HUDEP-2 (cell line): ENCODE results near the gene MAPKAP1.
"Not testable (repeated sequence)": the region's sequence is repeated elsewhere in the genome, so short reads cannot be mapped to it uniquely, and the experiment has no call there.

Experiments used
- DNase-seq, 76 experiments: peaks; one replicate each; lab custom pipeline; 2025; ENCODE audit not compliant: unreplicated experiment in 76 of 76; lab: John Stamatoyannopoulos, UW

Gene MAPKAP1

DNA sequence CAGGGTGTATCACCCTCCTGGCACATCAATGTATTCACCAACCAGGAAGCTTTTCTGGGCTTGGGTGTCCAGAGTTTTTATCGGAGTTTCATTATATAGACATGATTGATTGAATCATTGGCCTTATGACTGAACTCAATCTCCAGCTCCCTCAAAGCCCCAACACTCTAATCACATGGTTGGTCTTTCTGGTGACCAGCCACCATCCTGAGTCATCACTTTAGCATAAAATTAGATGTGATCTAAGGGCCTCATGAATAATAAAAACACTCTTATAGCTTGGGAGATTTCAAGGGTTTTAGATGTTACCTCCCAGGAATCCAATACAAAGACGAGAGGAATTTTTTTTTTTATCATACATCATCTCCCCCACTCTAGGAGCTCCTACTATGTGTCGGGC, 32.4 kb upstream of the MAPKAP1 start:
- DNase-seq: no peak

DNA sequence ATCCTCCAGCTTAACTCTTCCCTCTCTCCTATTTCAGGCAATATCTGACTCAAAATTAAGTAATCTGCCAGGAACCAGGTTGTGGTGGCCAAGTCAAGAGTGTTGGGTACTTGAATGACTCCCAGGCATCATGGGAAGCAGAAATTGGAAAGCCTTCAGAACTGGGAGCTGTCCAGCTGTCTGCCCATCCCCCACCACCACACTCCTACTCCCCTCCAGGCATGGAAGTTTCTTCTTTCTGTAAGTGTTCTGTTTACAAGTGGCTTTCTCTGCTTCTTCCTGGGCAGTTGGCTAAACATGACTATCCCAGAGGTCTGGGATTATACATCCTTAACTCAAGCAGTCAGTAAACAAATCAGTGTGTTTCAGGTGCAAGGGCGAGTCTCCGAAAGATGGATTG, 25.6 kb upstream of the MAPKAP1 start:
- DNase-seq: no peak

DNA sequence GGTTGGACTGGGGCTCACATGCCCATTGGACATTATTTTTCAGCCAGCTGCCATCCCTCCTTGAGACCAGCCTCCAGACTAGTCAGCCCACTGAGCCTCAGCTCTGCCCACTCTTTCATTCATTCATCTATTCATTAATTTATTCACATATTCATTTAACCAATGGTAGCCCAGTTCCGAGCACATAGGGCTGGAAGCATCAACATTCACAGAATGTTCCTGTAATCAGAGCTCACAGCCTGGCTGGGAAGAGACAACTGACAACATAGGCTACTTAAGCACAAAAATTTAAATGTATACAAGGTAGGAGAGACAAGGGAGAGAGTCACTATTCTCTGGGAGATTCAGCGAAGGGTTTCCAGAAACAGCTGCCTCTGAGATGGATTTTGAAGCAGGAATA, 23.2 kb upstream of the MAPKAP1 start:
- no peak for DNase-seq

DNA sequence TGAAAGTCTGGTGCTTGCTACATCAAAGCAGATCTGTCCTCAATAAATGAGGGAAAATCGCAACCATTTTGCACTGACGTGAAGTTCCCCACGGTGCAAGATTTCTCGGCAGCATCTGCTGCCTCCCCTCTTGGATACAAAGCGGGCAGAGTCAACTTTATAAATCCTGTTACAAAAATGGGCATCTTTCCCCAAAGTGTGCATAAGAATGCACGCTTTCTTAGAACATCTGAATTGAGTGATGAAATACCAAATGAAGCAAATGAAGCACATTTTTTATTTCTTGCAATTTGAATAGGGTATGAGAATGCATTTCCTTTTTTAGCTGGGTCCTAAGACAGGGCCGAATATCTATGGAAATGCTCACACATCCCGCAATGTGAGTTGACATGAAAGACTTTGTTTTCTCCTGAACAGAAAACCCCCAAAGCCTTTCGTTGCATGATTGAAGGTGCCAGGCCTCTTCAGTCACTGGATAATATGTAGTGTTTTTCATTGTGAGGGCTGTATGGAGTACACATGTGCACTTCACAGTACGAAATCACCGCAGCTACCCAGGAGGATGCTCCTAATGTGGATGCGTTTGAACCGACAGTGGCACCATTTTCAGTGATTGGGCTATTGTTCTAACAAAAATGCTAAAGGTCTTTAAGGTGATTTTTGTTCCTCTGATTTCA, 19.6 kb upstream of the MAPKAP1 start:
- DNase-seq: no peak

DNA sequence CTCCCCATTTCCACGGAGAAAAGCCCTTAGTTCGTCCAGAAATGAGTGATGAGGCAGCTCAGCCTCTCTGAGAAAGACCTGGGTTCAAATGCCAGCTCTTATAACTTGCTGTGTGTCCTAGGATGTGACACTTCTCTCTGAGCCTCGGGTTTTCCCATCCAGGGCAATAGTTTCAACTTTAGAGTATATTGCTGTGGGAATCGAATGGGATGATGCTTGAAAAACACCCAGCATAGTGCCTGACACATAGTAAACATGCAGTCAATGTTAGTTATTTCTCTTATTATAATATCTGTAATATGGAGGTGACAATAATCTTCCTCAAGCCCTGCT, 430 bp upstream of the MAPKAP1 start:
- no peak for DNase-seq

GRCh38 chr9:125705893-125706292, 1.1 kb downstream of the MAPKAP1 start:
- no peak for DNase-seq

DNA sequence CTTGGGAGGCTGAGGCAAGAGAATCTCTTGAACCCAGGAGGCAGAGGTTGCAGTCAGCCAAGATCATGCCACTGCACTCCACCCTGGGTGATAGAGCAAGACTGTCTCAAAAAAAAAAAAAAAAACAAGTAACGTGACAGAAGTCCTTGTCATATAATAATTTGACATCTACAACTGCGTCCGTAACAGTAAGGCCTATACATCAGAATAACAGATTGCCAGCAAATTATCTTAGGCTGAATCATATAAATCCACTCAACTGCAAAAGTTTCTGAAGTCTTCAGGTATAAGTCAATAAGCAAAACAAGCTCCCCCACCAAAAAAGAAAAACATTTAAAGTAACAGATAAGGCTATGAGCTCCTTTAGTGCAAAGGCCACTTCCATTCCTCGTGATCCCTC, 3.3 kb downstream of the MAPKAP1 start:
- DNase-seq: no peak

DNA sequence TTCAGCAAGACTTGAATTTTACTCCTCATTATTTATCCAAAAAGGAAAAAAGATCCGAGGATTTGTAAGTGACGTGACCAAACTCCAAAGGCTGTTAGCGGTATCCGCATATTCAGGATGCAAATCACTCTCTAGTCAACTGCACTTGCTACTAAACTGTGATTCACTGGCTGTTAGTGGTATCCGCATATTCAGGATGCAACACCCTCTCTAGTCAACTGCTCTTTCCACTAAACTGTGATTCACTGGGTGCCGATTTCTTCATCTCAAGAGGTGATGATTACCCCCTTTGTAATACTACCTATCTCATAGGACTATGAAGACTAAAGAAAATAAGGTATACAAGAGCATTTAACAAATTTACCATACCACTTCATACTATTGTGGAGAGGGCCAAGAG, 5.7 kb downstream of the MAPKAP1 start:
- no peak for DNase-seq

DNA sequence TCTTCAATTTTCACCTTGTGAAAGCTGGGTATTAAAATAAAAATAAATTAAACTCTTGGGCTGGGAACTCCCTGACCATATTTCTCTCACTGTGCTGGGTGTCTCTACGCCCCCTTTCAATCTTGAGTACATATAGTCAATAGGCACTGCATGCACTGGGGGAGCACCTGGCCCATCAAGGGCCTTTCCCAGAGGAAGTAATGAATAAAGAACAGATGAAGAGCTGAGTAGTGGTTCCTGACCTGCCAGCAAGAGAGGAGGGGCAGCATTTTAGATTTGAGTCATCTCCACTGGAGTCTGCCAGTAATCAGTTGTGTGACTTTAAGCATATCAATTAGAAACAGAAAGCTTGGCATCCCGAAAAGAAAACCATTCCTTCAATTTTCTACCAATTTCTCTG, 6.2 kb downstream of the MAPKAP1 start:
- DNase-seq: no peak

- DNase-seq: no peak
These were observed 7.1 kb downstream of the MAPKAP1 start for GRCh38 chr9:125699870-125700269.

GRCh38 chr9:125696106-125696647, 10.8 kb downstream of the MAPKAP1 start:
- no peak for DNase-seq

DNA sequence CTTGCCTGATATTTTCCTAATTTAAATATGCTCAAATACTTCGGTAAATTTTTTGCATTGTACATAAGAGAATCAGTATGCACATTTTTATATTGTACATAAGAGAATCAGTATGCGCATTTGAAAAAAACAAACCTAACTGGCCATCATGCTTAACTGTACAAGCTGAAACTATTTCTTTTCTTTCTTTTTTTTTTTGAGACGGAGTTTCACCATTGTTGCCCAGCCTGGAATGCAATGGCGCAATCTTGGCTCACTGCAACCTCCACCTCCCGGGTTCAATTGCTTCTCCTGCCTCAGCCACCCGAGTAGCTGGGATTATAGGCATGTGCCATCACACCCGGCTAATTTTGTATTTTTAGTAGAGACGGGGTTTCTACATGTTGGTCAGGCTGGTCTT, 11.5 kb downstream of the MAPKAP1 start:
- DNase-seq: not testable (repeated sequence)

GRCh38 chr9:125694478-125694877, 12.5 kb downstream of the MAPKAP1 start:
- no peak for DNase-seq

GRCh38 chr9:125693492-125693891, 13.5 kb downstream of the MAPKAP1 start:
- not testable (repeated sequence) for DNase-seq

DNA sequence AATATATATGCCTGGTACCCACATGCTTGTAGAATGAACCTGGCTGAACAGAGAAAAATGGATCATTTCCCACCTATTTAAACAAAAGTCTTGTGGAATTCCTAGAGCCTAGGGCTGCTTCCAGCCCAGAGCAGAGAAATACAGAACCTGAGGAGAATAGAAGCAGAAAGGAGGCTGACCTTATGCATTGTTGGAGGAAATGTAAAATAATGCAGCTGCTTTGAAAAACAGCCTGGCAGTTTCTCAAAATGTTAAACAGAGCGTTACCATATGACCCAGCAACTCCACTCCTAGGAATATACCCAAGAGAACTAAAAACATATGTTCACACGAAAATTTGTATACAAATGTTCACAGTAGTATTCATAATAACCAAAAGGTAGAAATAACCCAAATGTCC, 15.1 kb downstream of the MAPKAP1 start:
- DNase-seq: no peak

DNA sequence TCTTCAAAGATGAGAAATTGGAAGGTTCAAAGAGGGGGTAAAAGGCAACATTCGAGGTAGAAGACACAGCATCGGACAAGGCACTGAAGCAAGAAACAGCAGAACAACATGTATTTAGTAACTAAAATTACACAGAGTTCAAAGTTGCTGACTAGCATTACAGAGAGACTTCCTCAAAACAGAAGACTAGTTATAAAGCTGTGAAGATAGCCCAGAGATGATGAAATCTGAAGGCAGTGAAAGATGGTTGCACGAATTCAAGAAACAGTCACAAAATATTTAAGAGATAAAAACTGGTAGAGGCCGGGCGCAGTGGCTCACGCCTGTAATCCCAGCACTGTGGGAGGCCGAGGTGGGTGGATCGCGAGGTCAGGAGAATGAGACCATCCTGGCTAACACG, 16.3 kb downstream of the MAPKAP1 start:
- no peak for DNase-seq

DNA sequence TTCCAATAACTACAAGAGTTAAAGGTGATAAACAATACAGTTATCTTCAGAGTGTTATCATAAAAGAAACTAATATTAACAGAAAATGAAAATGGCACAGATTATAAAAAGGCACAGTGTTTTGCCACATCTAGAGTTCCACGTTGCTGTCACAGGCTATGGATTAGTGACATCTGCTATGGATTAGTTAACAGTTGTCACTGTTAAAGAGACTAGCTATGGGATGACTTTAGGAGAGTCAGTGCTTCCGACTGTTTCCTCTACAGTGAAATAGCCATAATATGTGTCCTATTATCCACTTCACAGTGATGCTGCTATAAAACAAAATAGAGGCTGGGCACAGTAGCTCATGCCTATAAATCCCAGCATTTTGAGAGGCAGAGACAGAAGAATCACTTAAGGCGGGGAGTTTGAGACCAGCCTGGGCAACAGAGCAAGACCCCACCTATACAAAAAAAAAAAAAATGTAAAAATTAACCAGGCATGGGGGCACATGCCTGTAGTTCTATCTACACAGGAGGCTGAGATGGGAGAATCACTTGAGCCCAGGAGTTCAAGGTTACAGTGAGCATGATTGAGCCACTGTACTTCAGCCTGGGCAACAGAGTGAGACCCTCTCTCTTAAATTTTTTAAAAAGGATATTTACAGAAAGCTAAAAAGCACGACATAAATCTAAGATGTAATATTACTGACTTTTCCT, 19.7 kb downstream of the MAPKAP1 start:
- no peak for DNase-seq

- DNase-seq: no peak
These were observed 21.8 kb downstream of the MAPKAP1 start for GRCh38 chr9:125685167-125685566.

GRCh38 chr9:125683486-125683885, 23.5 kb downstream of the MAPKAP1 start:
- no peak for DNase-seq

DNA sequence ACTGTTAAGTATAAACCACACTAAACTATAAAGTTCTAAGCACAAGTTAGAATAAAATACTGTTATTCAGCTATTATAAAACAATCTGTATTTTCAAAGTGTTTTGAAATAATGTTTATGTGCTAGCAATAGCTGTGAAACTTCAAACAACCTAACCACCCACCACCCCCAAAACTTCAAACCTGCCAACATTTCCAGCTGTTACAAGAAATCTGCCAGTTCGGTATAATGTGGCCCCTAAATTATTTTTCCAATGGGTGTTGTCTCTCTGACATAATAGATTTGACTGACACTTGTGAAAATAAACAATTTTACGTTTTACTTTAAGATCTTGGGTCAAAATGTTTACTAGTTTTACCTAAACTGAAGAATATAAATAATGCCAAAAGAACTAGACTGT, 24.7 kb downstream of the MAPKAP1 start:
- no peak for DNase-seq

GRCh38 chr9:125681657-125682056, 25.4 kb downstream of the MAPKAP1 start:
- no peak for DNase-seq

DNA sequence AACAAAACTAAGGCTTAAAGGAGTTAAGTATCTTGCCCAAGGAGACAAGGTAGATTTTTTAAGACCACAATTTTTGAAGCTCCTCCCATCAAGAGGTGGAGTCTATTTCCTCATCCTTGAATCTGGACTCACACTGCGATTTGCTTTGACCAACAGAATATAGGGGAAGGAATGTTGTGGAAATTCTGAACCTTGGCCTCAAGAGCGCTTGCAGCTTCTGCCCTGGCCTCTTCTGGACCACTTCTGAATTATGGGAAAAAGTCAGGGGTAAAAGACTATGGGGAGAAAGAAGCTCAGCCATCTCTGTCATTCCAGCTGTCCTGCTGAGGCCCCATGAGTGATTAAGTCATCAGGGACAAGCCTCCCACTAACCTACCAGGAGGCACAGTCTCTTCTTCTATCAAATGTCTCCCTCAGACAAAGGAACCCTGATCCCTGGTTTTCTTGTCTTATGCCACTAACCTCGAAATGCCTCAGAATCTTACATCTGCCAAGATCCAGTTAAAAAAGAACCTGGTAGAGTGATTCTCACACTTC, 25.9 kb downstream of the MAPKAP1 start:
- DNase-seq: no peak
